ENCODE data around the gene RPS6KA5.
"Not testable (repeated sequence)": the region's sequence is repeated elsewhere in the genome, so short reads cannot be mapped to it uniquely, and the experiment has no call there.

- not testable (repeated sequence) for TF ChIP-seq CTCF, POLR2A (IDR thresholded peaks at IDR 0.05)
Measured at GRCh38 chr14:91087470-91087869, 27.0 kb upstream of the RPS6KA5 start.
